ENCODE results near the gene PPP4C.
"Not testable (repeated sequence)": the region's sequence is repeated elsewhere in the genome, so short reads cannot be mapped to it uniquely, and the experiment has no call there.

Gene PPP4C

GRCh38 chr16:30040221-30040620 is 35.6 kb upstream of the PPP4C start:
- no peak overlapping the region for H3K4me3 ChIP-seq (ENCODE audit: low read length)
- no peak overlapping the region for H3K4me2 ChIP-seq (ENCODE audit: low read length)
- TF ChIP-seq CTCF (IDR thresholded peaks at IDR 0.05; ENCODE audit: low read depth, low read length, poor library complexity, severe bottlenecking) (no peak), EZH2phosphoT487 (IDR thresholded peaks at IDR 0.05; ENCODE audit: borderline replicate concordance, low read length) (no peak)
- no peaks in the 10 kb centered on the region for H3F3A ChIP-seq (ENCODE audit: control insufficient read depth, insufficient read depth)
- H3K27me3 ChIP-seq (ENCODE audit: control insufficient read depth, low read length): peaks cover 9% of the 10 kb centered on the region
- H3K9me3 ChIP-seq (ENCODE audit: control insufficient read depth, insufficient read depth, low read length): peaks cover 4% of the 10 kb centered on the region; the same call in 1 of the 2 replicates
- H3K36me3 ChIP-seq (ENCODE audit: control insufficient read depth, low read length): no peaks in the 10 kb centered on the region
- H3K27ac ChIP-seq (ENCODE audit: low read depth, low read length): no peak overlapping the region
- no peaks in the 10 kb centered on the region for H4K20me1 ChIP-seq (ENCODE audit: control insufficient read depth, insufficient read depth, low read depth, low read length)
- no peaks in the 10 kb centered on the region for H3K79me2 ChIP-seq (ENCODE audit: control insufficient read depth, low read length)
- peaks cover 4% of the 10 kb centered on the region for H3K4me1 ChIP-seq (ENCODE audit: control insufficient read depth, low read length)
- no peaks in the 10 kb centered on the region for H3K9me2 ChIP-seq (replicated peaks; ENCODE audit: control insufficient read depth, low read length)

GRCh38 chr16:30040690-30041089 is 35.1 kb upstream of the PPP4C start:
- H4K20me1 ChIP-seq (ENCODE audit: control insufficient read depth, insufficient read depth, low read depth, low read length): not testable (repeated sequence)

GRCh38 chr16:30041841-30042240 is 34.0 kb upstream of the PPP4C start:
- no peaks in the 10 kb centered on the region for H3K36me3 ChIP-seq (ENCODE audit: control insufficient read depth, low read length)
- TF ChIP-seq CTCF (IDR thresholded peaks at IDR 0.05; ENCODE audit: low read depth, low read length, poor library complexity, severe bottlenecking) (no peak), EZH2phosphoT487 (IDR thresholded peaks at IDR 0.05; ENCODE audit: borderline replicate concordance, low read length) (no peak)
- no peak overlapping the region for H3K4me3 ChIP-seq (ENCODE audit: low read length)
- H3K9me2 ChIP-seq (replicated peaks; ENCODE audit: control insufficient read depth, low read length): no peaks in the 10 kb centered on the region
- no peak overlapping the region for H3K27ac ChIP-seq (ENCODE audit: low read depth, low read length)
- no peaks in the 10 kb centered on the region for H4K20me1 ChIP-seq (ENCODE audit: control insufficient read depth, insufficient read depth, low read depth, low read length)
- H3K27me3 ChIP-seq (ENCODE audit: control insufficient read depth, low read length): no peaks in the 10 kb centered on the region; the same call in 1 of the 2 replicates
- H3K4me2 ChIP-seq (ENCODE audit: low read length): no peak overlapping the region
- no peaks in the 10 kb centered on the region for H3K9me3 ChIP-seq (ENCODE audit: control insufficient read depth, insufficient read depth, low read length)
- peaks cover 4% of the 10 kb centered on the region for H3K4me1 ChIP-seq (ENCODE audit: control insufficient read depth, low read length)
- no peaks in the 10 kb centered on the region for H3K79me2 ChIP-seq (ENCODE audit: control insufficient read depth, low read length)
- H3F3A ChIP-seq (ENCODE audit: control insufficient read depth, insufficient read depth): no peaks in the 10 kb centered on the region

More at GRCh38 chr16:30040690-30041089, 35.1 kb upstream of the PPP4C start:
- H3K36me3 ChIP-seq (ENCODE audit: control insufficient read depth, low read length); H3K4me3 ChIP-seq (ENCODE audit: low read length); H3K4me1 ChIP-seq (ENCODE audit: control insufficient read depth, low read length); H3F3A ChIP-seq (ENCODE audit: control insufficient read depth, insufficient read depth); H3K9me3 ChIP-seq (ENCODE audit: control insufficient read depth, insufficient read depth, low read length); H3K27me3 ChIP-seq (ENCODE audit: control insufficient read depth, low read length); H3K4me2 ChIP-seq (ENCODE audit: low read length); H3K79me2 ChIP-seq (ENCODE audit: control insufficient read depth, low read length); H3K27ac ChIP-seq (ENCODE audit: low read depth, low read length); H3K9me2 ChIP-seq (replicated peaks; ENCODE audit: control insufficient read depth, low read length): not testable (repeated sequence)

GRCh38 chr16:30046178-30046577 is 29.6 kb upstream of the PPP4C start:
- H3K27ac ChIP-seq (ENCODE audit: low read depth, low read length): no peak overlapping the region
- no peak overlapping the region for H3K4me2 ChIP-seq (ENCODE audit: low read length)

More at GRCh38 chr16:30046178-30046577, 29.6 kb upstream of the PPP4C start:
- H3K4me3 ChIP-seq (ENCODE audit: low read length): no peak overlapping the region
- no peaks in the 10 kb centered on the region for H3K9me3 ChIP-seq (ENCODE audit: control insufficient read depth, insufficient read depth, low read length)
- TF ChIP-seq EZH2phosphoT487 (IDR thresholded peaks at IDR 0.05; ENCODE audit: borderline replicate concordance, low read length) (no peak), CTCF (IDR thresholded peaks at IDR 0.05; ENCODE audit: low read depth, low read length, poor library complexity, severe bottlenecking) (no peak)
- no peaks in the 10 kb centered on the region for H3K36me3 ChIP-seq (ENCODE audit: control insufficient read depth, low read length)
- no peaks in the 10 kb centered on the region for H3K4me1 ChIP-seq (ENCODE audit: control insufficient read depth, low read length)
- H3K27me3 ChIP-seq (ENCODE audit: control insufficient read depth, low read length): no peaks in the 10 kb centered on the region; the same call in 1 of the 2 replicates
- no peaks in the 10 kb centered on the region for H4K20me1 ChIP-seq (ENCODE audit: control insufficient read depth, insufficient read depth, low read depth, low read length)
- 0 out of 2 replicates have a peak, but pooled peaks cover 3% of the 10 kb centered on the region for H3F3A ChIP-seq (ENCODE audit: control insufficient read depth, insufficient read depth)
- no peaks in the 10 kb centered on the region for H3K79me2 ChIP-seq (ENCODE audit: control insufficient read depth, low read length)
- H3K9me2 ChIP-seq (replicated peaks; ENCODE audit: control insufficient read depth, low read length): no peaks in the 10 kb centered on the region

Measured in DOHH2 (cell line).